ENCODE measurements around the gene CD79B.
"Not testable (repeated sequence)": the region's sequence is repeated elsewhere in the genome, so short reads cannot be mapped to it uniquely, and the experiment has no call there.

DNA sequence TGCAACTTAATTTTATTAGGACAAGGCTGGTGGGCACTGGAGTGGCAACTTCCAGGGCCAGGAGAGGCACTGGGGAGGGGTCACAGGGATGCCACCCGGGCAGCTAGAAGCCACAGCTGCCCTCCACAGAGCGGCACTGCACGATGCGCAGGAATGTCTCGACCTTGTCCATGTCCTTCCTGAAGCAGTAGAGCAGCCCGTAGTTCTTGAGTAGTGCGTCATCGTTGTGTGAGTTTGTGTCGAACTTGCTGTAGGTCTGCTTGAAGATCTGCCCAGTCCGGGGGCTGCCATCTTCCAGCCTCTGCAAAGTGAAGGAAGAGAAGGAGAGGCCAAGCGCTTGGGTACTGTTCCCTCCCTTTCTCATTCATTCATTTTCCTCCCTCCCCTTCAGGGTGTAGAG, 14.9 kb downstream of the CD79B start:
- TF ChIP-seq POLR2A, CTCF (IDR thresholded peaks at IDR 0.05): not testable (repeated sequence)
